ENCODE results near the gene DKC1. TPM values are rescaled to one million over a fixed set of nuclear protein-coding genes. Genes with fewer than 3 reads are reported as not detected.
"Not testable (repeated sequence)": the region's sequence is repeated elsewhere in the genome, so short reads cannot be mapped to it uniquely, and the experiment has no call there.

DKC1 gene
- total RNA-seq, 1 experiment from 2014 or later, result 29.7 TPM

DNA sequence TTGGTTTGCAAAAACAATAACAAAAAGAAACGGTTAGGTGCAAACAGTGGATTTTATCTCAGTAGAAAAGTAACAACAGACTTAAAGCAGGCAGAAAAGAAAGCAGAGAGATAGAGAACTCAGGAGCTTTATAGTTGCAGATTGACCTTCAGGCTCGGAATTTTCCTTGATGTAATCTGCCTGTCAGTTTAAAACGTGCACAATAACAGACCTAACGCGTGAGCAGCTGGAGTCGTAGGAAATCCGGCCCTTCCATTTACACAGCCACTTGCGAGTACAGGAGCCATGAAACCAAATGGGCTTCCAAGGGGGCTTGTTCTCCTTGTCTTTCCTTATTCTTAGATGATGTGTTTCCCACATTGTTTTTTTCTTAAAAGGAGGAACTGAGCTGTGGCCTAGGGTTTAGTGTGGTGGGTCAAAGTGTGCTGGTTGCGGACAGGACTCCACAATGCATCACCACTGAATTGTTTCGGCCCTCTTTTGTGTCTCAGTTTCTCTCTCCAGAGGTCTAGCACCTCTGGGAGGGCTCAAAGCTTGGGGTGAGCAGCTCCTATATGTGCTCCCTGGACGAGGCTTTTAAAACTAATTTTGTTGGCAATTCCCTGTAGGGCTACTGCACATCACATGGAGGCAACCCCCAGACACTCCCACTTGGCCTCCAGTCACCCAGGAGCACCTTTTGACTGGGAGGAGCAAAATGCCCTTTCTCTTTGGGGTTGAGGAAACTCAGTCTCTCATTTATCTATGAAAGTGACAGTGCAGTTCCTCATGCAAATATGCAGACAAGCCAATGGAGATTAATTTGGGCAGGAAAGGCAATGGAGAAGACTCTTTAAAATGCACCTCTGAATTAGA lies 56.5 kb downstream of the DKC1 start:
- no peak for DNase-seq (ENCODE audit: low read depth)

DNA sequence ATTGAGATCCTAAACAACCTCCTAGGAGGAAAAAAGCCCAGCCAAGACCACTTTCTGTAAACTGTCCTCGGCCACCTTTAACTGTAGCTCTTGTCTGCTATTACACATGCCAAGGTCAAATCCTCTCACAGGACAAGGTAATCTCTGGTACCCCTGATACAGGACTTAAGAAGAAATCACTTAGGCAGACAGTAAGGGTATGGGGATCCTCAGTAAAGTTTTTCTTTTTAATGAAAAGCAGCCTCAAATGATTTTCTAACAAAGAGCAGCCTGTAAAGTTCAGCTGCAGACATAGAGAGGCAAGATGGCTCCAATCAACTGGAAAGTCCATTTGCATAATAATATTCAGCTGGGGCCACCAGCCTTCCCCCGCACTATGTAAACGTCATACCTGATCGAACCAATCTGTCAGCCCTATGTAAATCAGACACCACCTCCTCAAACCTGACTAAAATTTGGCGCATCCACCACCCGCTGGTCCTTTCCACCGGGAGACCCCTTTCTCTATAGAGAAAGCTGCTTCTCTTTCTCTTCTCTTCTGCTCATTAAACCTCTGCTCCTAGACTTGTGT lies 57.2 kb downstream of the DKC1 start:
- DNase-seq (ENCODE audit: low read depth), result no peak

DNA sequence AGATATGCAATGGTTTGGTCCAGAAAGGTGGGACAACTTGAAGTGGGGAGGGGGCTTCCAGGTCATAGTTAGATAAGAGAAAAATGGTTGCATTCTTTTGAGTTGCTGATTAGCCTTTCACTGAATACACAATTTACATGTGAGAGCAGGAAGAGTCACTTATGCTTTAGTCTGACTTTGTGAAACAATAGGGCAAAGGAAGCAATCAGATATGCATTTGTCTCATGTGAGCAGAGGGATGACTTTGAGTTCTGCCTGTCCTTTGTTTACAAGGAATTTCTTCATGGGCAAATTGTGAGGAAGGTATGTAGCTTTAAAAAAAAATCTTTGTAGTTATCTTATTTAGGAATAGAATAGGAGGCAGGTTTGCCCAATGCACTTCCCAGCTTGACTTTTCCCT lies 58.9 kb downstream of the DKC1 start:
- no peak for DNase-seq (ENCODE audit: low read depth)

DNA sequence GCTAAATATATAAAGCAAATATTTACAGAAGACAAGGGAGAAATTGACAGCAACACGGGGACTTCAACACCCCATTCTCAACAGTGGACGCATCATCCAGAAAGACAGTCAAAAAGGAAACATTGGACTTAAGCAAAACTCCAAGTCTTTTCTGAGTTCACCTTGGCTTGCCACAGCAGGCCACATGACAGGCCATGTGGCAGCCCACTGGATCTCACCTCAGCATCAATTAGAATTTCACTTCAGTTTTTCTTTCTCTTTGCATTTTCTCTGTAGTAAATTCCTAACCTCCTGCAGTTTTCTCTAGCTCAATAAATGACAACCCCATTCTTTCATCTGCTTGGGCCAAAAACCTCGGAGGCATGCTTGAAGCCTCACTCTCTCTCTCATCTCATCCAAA lies 59.4 kb downstream of the DKC1 start:
- DNase-seq (ENCODE audit: low read depth), result no peak

DNA sequence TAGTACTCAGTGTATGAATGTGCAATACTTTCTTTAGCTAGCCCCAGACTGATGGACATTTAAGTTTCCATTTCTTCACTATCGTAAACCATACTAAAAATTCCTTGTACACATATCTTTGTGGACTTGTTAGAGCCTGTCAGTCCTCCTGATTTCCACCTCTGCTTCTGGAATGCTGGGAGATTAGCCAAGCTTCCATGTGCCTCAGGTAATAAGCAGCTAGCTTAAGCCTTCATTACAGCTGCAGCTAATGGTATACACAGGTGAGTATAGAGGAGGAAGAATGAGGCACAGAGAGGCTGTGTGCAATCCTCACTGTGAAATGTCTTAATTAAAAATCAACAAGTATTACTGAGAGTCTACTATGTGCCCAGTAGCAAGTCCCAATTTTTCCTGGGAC lies 62.0 kb downstream of the DKC1 start:
- DNase-seq (ENCODE audit: low read depth), result no peak

DNA sequence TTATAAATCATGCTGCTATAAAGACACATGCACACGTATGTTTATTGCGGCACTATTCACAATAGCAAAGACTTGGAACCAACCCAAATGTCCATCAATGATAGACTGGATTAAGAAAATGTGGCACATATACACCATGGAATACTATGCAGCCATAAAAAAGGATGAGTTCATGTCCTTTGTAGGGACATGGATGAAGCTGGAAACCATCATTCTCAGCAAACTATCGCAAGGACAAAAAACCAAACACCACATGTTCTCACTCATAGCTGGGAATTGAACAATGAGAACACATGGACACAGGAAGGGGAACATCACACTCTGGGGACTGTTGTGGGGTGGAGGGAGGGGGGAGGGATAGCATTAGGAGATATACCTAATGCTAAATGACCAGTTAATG lies 62.9 kb downstream of the DKC1 start:
- not testable (repeated sequence) for DNase-seq (ENCODE audit: low read depth)

Other genes with a start within 250 kb of the DKC1 start
- gene FAM3A, start 246.6 kb upstream of the DKC1 start, total RNA-seq (2014; rRNA removed; shearing (Covaris generic)), result 16.5 and 22.3 TPM in 2 replicates
- gene G6PD, start 216.0 kb upstream of the DKC1 start, total RNA-seq (2014; rRNA removed; shearing (Covaris generic)), result 50.1 and 82.3 TPM in 2 replicates
- 11.2 and 16.5 TPM in 2 replicates for gene IKBKG, start 215.2 kb upstream of the DKC1 start, total RNA-seq (2014; rRNA removed; shearing (Covaris generic))
- gene CTAG1A, start 177.7 kb upstream of the DKC1 start, total RNA-seq (2014; rRNA removed; shearing (Covaris generic)), result not detected in 2 replicates
- not detected in 2 replicates for gene CTAG1B, start 143.6 kb upstream of the DKC1 start, total RNA-seq (2014; rRNA removed; shearing (Covaris generic))
- 0.29 TPM in 1 of 2 replicates, not detected in the other for gene CTAG2, start 109.3 kb upstream of the DKC1 start, total RNA-seq (2014; rRNA removed; shearing (Covaris generic))
- under 0.01 and 0.24 TPM in 2 replicates for gene GAB3, start 11.8 kb upstream of the DKC1 start, total RNA-seq (2014; rRNA removed; shearing (Covaris generic))
- 13.8 and 14.3 TPM in 2 replicates for gene MPP1, start 42.6 kb downstream of the DKC1 start, total RNA-seq (2014; rRNA removed; shearing (Covaris generic))
- gene SMIM9, start 71.8 kb downstream of the DKC1 start, total RNA-seq (2014; rRNA removed; shearing (Covaris generic)), result not detected in 2 replicates
- 8.9 and 9.5 TPM in 2 replicates for gene F8A1, start 123.5 kb downstream of the DKC1 start, total RNA-seq (2014; rRNA removed; shearing (Covaris generic))

All from RPMI7951 (cell line).